ENCODE measurements around the gene KCNK17. TPM values are rescaled to one million over a fixed set of nuclear protein-coding genes. Genes with fewer than 3 reads are reported as not detected.

KCNK17 gene
- total and polyA plus RNA-seq, 2 of the 8 experiments (the other 6 are each of a cell fraction or from before 2014, with no cell fraction given): 2.9 to 3.4 TPM

DNA sequence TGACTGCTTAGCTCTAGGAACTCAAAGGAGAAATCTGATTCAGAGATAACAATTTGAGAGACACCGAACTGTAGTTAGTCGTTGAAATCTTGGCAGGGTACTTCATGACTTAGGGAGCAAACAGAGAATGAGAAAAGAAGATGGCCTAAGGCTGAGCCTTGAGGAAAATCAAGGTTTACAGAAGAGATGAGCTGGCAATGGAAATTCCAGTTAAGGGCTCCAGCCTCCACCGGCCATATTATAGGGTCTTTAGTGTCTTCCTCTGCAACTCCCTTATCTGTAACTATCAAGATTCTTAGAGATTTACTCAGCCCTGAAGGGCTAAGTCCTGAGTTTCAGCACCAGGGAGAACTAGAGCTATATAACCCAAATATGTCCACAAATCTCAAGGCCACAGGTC lies 26.6 kb downstream of the KCNK17 start (continued):
- TF ChIP-seq, protein P1, sequence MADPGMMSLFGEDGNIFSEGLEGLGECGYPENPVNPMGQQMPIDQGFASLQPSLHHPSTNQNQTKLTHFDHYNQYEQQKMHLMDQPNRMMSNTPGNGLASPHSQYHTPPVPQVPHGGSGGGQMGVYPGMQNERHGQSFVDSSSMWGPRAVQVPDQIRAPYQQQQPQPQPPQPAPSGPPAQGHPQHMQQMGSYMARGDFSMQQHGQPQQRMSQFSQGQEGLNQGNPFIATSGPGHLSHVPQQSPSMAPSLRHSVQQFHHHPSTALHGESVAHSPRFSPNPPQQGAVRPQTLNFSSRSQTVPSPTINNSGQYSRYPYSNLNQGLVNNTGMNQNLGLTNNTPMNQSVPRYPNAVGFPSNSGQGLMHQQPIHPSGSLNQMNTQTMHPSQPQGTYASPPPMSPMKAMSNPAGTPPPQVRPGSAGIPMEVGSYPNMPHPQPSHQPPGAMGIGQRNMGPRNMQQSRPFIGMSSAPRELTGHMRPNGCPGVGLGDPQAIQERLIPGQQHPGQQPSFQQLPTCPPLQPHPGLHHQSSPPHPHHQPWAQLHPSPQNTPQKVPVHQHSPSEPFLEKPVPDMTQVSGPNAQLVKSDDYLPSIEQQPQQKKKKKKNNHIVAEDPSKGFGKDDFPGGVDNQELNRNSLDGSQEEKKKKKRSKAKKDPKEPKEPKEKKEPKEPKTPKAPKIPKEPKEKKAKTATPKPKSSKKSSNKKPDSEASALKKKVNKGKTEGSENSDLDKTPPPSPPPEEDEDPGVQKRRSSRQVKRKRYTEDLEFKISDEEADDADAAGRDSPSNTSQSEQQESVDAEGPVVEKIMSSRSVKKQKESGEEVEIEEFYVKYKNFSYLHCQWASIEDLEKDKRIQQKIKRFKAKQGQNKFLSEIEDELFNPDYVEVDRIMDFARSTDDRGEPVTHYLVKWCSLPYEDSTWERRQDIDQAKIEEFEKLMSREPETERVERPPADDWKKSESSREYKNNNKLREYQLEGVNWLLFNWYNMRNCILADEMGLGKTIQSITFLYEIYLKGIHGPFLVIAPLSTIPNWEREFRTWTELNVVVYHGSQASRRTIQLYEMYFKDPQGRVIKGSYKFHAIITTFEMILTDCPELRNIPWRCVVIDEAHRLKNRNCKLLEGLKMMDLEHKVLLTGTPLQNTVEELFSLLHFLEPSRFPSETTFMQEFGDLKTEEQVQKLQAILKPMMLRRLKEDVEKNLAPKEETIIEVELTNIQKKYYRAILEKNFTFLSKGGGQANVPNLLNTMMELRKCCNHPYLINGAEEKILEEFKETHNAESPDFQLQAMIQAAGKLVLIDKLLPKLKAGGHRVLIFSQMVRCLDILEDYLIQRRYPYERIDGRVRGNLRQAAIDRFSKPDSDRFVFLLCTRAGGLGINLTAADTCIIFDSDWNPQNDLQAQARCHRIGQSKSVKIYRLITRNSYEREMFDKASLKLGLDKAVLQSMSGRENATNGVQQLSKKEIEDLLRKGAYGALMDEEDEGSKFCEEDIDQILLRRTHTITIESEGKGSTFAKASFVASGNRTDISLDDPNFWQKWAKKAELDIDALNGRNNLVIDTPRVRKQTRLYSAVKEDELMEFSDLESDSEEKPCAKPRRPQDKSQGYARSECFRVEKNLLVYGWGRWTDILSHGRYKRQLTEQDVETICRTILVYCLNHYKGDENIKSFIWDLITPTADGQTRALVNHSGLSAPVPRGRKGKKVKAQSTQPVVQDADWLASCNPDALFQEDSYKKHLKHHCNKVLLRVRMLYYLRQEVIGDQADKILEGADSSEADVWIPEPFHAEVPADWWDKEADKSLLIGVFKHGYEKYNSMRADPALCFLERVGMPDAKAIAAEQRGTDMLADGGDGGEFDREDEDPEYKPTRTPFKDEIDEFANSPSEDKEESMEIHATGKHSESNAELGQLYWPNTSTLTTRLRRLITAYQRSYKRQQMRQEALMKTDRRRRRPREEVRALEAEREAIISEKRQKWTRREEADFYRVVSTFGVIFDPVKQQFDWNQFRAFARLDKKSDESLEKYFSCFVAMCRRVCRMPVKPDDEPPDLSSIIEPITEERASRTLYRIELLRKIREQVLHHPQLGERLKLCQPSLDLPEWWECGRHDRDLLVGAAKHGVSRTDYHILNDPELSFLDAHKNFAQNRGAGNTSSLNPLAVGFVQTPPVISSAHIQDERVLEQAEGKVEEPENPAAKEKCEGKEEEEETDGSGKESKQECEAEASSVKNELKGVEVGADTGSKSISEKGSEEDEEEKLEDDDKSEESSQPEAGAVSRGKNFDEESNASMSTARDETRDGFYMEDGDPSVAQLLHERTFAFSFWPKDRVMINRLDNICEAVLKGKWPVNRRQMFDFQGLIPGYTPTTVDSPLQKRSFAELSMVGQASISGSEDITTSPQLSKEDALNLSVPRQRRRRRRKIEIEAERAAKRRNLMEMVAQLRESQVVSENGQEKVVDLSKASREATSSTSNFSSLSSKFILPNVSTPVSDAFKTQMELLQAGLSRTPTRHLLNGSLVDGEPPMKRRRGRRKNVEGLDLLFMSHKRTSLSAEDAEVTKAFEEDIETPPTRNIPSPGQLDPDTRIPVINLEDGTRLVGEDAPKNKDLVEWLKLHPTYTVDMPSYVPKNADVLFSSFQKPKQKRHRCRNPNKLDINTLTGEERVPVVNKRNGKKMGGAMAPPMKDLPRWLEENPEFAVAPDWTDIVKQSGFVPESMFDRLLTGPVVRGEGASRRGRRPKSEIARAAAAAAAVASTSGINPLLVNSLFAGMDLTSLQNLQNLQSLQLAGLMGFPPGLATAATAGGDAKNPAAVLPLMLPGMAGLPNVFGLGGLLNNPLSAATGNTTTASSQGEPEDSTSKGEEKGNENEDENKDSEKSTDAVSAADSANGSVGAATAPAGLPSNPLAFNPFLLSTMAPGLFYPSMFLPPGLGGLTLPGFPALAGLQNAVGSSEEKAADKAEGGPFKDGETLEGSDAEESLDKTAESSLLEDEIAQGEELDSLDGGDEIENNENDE (IDR thresholded peaks at IDR 0.05; ENCODE audit: insufficient replicate concordance, low read length): no peak
- TF ChIP-seq SP4 (IDR thresholded peaks at IDR 0.05; ENCODE audit: low read length): no peak
- TF ChIP-seq SUZ12 (IDR thresholded peaks at IDR 0.05; ENCODE audit: low read length): no peak
- TF ChIP-seq RBBP5 (IDR thresholded peaks at IDR 0.05; ENCODE audit: borderline replicate concordance, low read depth, low read length): no peak
- no peak for TF ChIP-seq CHD1 (IDR thresholded peaks at IDR 0.05; ENCODE audit: low read depth, low read length)
- TF ChIP-seq, protein P2, sequence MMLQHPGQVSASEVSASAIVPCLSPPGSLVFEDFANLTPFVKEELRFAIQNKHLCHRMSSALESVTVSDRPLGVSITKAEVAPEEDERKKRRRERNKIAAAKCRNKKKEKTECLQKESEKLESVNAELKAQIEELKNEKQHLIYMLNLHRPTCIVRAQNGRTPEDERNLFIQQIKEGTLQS (IDR thresholded peaks at IDR 0.05; ENCODE audit: insufficient read depth, low read depth, low read length): no peak
- TF ChIP-seq TEAD4 (IDR thresholded peaks at IDR 0.05; ENCODE audit: low read depth, low read length): no peak
- no peak for TF ChIP-seq TCF12 (IDR thresholded peaks at IDR 0.05; ENCODE audit: low read depth, low read length)

Data from H1 (cell line).